Natural killer cell (primary cell): ENCODE data around the gene CDHR1. TPM values are rescaled to one million over a fixed set of nuclear protein-coding genes. Genes with fewer than 3 reads are reported as not detected.

Experiments used
- ATAC-seq, 3 donors: fragments of 150-1000 bp in 2 of 3; fragments of 200-7000 bp in 1 of 3; cut with Tn5 transposase; 1 replicate in 1 of 3; 2 replicates in 2 of 3; pipeline ENCODE4 v1.10.0; 2021; ENCODE audit warnings: mild to moderate bottlenecking in 2 of 3, moderate library complexity in 2 of 3
- DNase-seq, 2 donors: peaks; one replicate each; pipeline versions ENCODE4 v3.0.0 to v3.0.0-alpha.2; 2013 to 2021; ENCODE audit warnings: mixed read lengths in 1 of 2
- H3K27ac ChIP-seq: one replicate; pipeline ENCODE4 v1.5.1; 2013; ENCODE audit warnings: mild to moderate bottlenecking, low read length
- H3K27me3 ChIP-seq: one replicate; pipeline ENCODE4 v1.6.1; 2013; ENCODE audit warnings: low read length; ENCODE audit not compliant: control insufficient read depth, insufficient read depth
- H3K36me3 ChIP-seq: one replicate; pipeline ENCODE4 v1.6.1; 2013; ENCODE audit warnings: low read length; ENCODE audit not compliant: control insufficient read depth, insufficient read depth
- H3K4me1 ChIP-seq: one replicate; pipeline ENCODE4 v1.6.1; 2013; ENCODE audit warnings: low read length; ENCODE audit not compliant: control insufficient read depth, insufficient read depth
- H3K4me3 ChIP-seq: one replicate; pipeline ENCODE4 v1.5.1; 2013; ENCODE audit warnings: low read length
- H3K9me3 ChIP-seq: one replicate; pipeline ENCODE4 v1.6.1; 2013; ENCODE audit warnings: low read length; ENCODE audit not compliant: control insufficient read depth, insufficient read depth
- H3K27ac Mint-ChIP-seq, 2 donors: one replicate each; pipeline ENCODE4 v1.8.0; 2022; ENCODE audit warnings: mild to moderate bottlenecking in 2 of 2, mixed read lengths in 2 of 2, moderate library complexity in 1 of 2
- H3K27me3 Mint-ChIP-seq, 2 donors: one replicate each; pipeline ENCODE4 v1.8.0; 2022; ENCODE audit warnings: low read depth in 2 of 2, mixed read lengths in 2 of 2
- H3K36me3 Mint-ChIP-seq: one replicate; pipeline ENCODE4 v1.8.0; 2022; ENCODE audit warnings: mixed read lengths
- H3K4me1 Mint-ChIP-seq, 2 donors: one replicate each; pipeline ENCODE4 v1.8.0; 2022; ENCODE audit warnings: mixed read lengths in 2 of 2
- H3K4me3 Mint-ChIP-seq: one replicate; pipeline ENCODE4 v1.8.0; 2022; ENCODE audit warnings: mild to moderate bottlenecking, moderate library complexity, mixed read lengths
- H3K9me3 Mint-ChIP-seq, 2 donors: one replicate each; pipeline ENCODE4 v1.8.0; 2022; ENCODE audit warnings: mixed read lengths in 2 of 2
- CTCF ChIP-seq: fragments of 200-600 bp; IDR thresholded peaks from one replicate; pipeline ENCODE4 v1.8.0; 2022; ENCODE audit warnings: antibody characterized with exemption
- WGBS: methylation state at CpG from one replicate; pipeline ENCODE4 v1.1.7; 2013; ENCODE audit warnings: missing lambda C conversion rate; ENCODE audit not compliant: insufficient coverage; 5-methylcytosine and 5-hydroxymethylcytosine counted together
- intact Hi-C: fragments of 100-400 bp; cut with micrococcal nuclease; formaldehyde crosslinking; loops from one replicate; pipeline ENCODE4 v1.14.2; 2022
- total RNA-seq, 4 donors: library from RNA; stranded (reverse); fragments of 120-200 nt in 1 of 4; gene quantifications; one replicate each; pipeline versions ENCODE4 v1.2.3 to v1.2.4, GENCODE V29; 2013 to 2022

The CDHR1 gene
- total RNA-seq, 3 donors from 2014 or later (not counting 1 experiment from before 2014, with no cell fraction given): 4.0 to 9.5 (median 6.5) TPM

GRCh38 chr10:84261236-84261915 lies 67.0 kb downstream of the CDHR1 start:
- H3K27ac Mint-ChIP-seq: no peak overlapping the region
- 81% methylated on average over 7 of the region's 7 CpGs for WGBS
- TF ChIP-seq CTCF: no peak
- no peak overlapping the region for H3K27ac ChIP-seq
- H3K36me3 Mint-ChIP-seq: no peaks in the 10 kb centered on the region
- H3K9me3 ChIP-seq: no peaks in the 10 kb centered on the region
- H3K4me1 ChIP-seq: peaks cover 5% of the 10 kb centered on the region
- no peak for DNase-seq
- H3K9me3 Mint-ChIP-seq: no peaks in the 10 kb centered on the region
- intact Hi-C loops: no loop called here
- H3K27me3 ChIP-seq: no peaks in the 10 kb centered on the region
- H3K4me3 ChIP-seq: no peak overlapping the region
- no peak overlapping the region for H3K4me3 Mint-ChIP-seq
- H3K4me1 Mint-ChIP-seq: peaks cover 6 to 7% of the 10 kb centered on the region in 2 donors
- no peak for ATAC-seq
- H3K36me3 ChIP-seq: no peaks in the 10 kb centered on the region
- peaks cover 28 to 37% of the 10 kb centered on the region in 2 donors for H3K27me3 Mint-ChIP-seq

GRCh38 chr10:84262190-84262956 lies 68.0 kb downstream of the CDHR1 start:
- peaks cover 24 to 30% of the 10 kb centered on the region in 2 donors for H3K27me3 Mint-ChIP-seq
- Histone ChIP-seq H3K9me3 (no peaks in the 10 kb centered on the region), H3K4me3 (no peak overlapping the region), H3K27ac (no peak overlapping the region), H3K36me3 (no peaks in the 10 kb centered on the region), H3K27me3 (no peaks in the 10 kb centered on the region), H3K4me1 (peaks cover 5% of the 10 kb centered on the region)
- no peak overlapping the region for H3K27ac Mint-ChIP-seq
- H3K9me3 Mint-ChIP-seq: no peaks in the 10 kb centered on the region
- H3K36me3 Mint-ChIP-seq: no peaks in the 10 kb centered on the region
- intact Hi-C loops: no loop called here
- 77% methylated on average over 13 of the region's 13 CpGs for WGBS
- ATAC-seq: no peak
- H3K4me1 Mint-ChIP-seq: peaks cover 6 to 9% of the 10 kb centered on the region in 2 donors
- no peak overlapping the region for H3K4me3 Mint-ChIP-seq
- TF ChIP-seq CTCF: no peak
- DNase-seq: no peak

GRCh38 chr10:84263716-84264115 lies 69.4 kb downstream of the CDHR1 start:
- H3K36me3 ChIP-seq: no peaks in the 10 kb centered on the region
- H3K4me1 ChIP-seq: peaks cover 5% of the 10 kb centered on the region
- no peak overlapping the region for H3K27ac ChIP-seq
- H3K4me3 ChIP-seq: no peak overlapping the region
- H3K9me3 ChIP-seq: no peaks in the 10 kb centered on the region
- H3K36me3 Mint-ChIP-seq: no peaks in the 10 kb centered on the region
- no peak for DNase-seq
- no peak for ATAC-seq
- no peak for TF ChIP-seq CTCF
- H3K9me3 Mint-ChIP-seq: no peaks in the 10 kb centered on the region
- no peak overlapping the region for H3K4me3 Mint-ChIP-seq
- H3K27me3 Mint-ChIP-seq: peaks cover 23 to 33% of the 10 kb centered on the region in 2 donors
- intact Hi-C loops: loop anchor here (1.0 kb wide), 1 partner anchor 274 kb away; no protein-coding TSS in a partner anchor
- no peak overlapping the region for H3K27ac Mint-ChIP-seq
- no peaks in the 10 kb centered on the region for H3K27me3 ChIP-seq
- 93% methylated on average over 5 of the region's 5 CpGs for WGBS
- H3K4me1 Mint-ChIP-seq: peaks cover 12 to 16% of the 10 kb centered on the region in 2 donors
